K562 (cell line): ENCODE results near the gene RHOBTB3. TPM values are rescaled to one million over a fixed set of nuclear protein-coding genes. Genes with fewer than 3 reads are reported as not detected.

Experiments used
- ARID1B ChIP-seq: fragments of 450-650 bp; IDR thresholded peaks from 2 replicates; pipeline ENCODE4 v1.6.1; 2016; ENCODE audit warnings: antibody characterized with exemption, mild to moderate bottlenecking, inconsistent platforms
- ATF7 ChIP-seq: fragments of 450-650 bp; IDR thresholded peaks from 2 replicates; pipeline ENCODE4 v1.7.1; 2014; ENCODE audit warnings: mild to moderate bottlenecking, moderate library complexity
- BACH1 ChIP-seq: fragments of 200-800 bp; sonication (Bioruptor generic); IDR thresholded peaks from 2 replicates; pipeline ENCODE4 v1.6.1; 2016; ENCODE audit warnings: missing genetic modification characterization, missing compliant biosample characterization
- BRD9 ChIP-seq: fragments of 450-650 bp; IDR thresholded peaks from 2 replicates; pipeline ENCODE4 v1.6.1; 2018; ENCODE audit warnings: low read depth; ENCODE audit not compliant: partially characterized antibody
- CREM ChIP-seq: IDR thresholded peaks from 2 replicates; pipeline ENCODE4 v1.6.1; 2014; ENCODE audit warnings: antibody characterized with exemption, low read depth
- DPF2 ChIP-seq: fragments of 450-650 bp; IDR thresholded peaks from 2 replicates; pipeline ENCODE4 v1.6.1; 2016
- FOXK2 ChIP-seq, 2 experiments: fragments of 450-650 bp; IDR thresholded peaks in 1 of 2; conservative IDR thresholded peaks in 1 of 2; 2 replicates each; pipeline ENCODE4 v1.6.1; 2016; ENCODE audit warnings: low read depth in 2 of 2, mild to moderate bottlenecking in 1 of 2
- GABPB2 ChIP-seq: fragments of 250-450 bp; sonication (Bioruptor Pico); conservative IDR thresholded peaks from 2 replicates; pipeline ENCODE4 v1.5.1; 2021; ENCODE audit warnings: mild to moderate bottlenecking
- GTF2F1 ChIP-seq: IDR thresholded peaks from 2 replicates; pipeline ENCODE4 v1.6.1; 2011; ENCODE audit warnings: low read depth, low read length, improper control_type of control experiment
- JUND ChIP-seq, 2 experiments: IDR thresholded peaks; 2 replicates in 1 of 2; 3 replicates in 1 of 2; pipeline ENCODE4 v1.6.1; 2011; ENCODE audit warnings: borderline replicate concordance in 2 of 2, low read depth in 2 of 2, low read length in 2 of 2, improper control_type of control experiment in 1 of 2, missing biosample characterization in 1 of 2, missing genetic modification characterization in 1 of 2, missing genetic modification reagents in 1 of 2
- KAT2B ChIP-seq: IDR thresholded peaks from one replicate; pipeline ENCODE4 v1.6.1; 2012; ENCODE audit warnings: low read depth, mild to moderate bottlenecking, control low read depth, inconsistent platforms, low read length, moderate library complexity
- L3MBTL2 ChIP-seq: fragments of 450-650 bp; IDR thresholded peaks from 2 replicates; pipeline ENCODE4 v1.6.1; 2016; ENCODE audit warnings: mild to moderate bottlenecking, moderate library complexity
- LARP7 ChIP-seq: fragments of 450-650 bp; IDR thresholded peaks from 2 replicates; pipeline ENCODE4 v1.6.1; 2016
- MAZ ChIP-seq, 2 experiments: fragments of 450-650 bp in 1 of 2; sonication (generic) in 1 of 2; formaldehyde crosslinking; IDR thresholded peaks in 1 of 2; conservative IDR thresholded peaks in 1 of 2; 2 replicates each; pipeline versions ENCODE4 v1.4.0 to v1.5.0; 2020; ENCODE audit warnings: mild to moderate bottlenecking in 1 of 2, missing genetic modification reagents in 1 of 2
- MXI1 ChIP-seq: IDR thresholded peaks from 2 replicates; pipeline ENCODE4 v1.6.1; 2011; ENCODE audit warnings: low read depth, mild to moderate bottlenecking, improper control_type of control experiment, low read length
- MYC ChIP-seq, 2 experiments: fragments of 250-450 bp in 1 of 2; sonication (Bioruptor Pico) in 1 of 2; IDR thresholded peaks; 2 replicates each; pipeline versions ENCODE4 v1.5.1 to v1.6.1; 2012 to 2021; ENCODE audit warnings: low read depth in 2 of 2, borderline replicate concordance in 1 of 2, improper control_type of control experiment in 1 of 2, low read length in 1 of 2, mild to moderate bottlenecking in 1 of 2, moderate library complexity in 1 of 2
- NR2C2 ChIP-seq, 2 experiments: fragments of 200-800 bp in 1 of 2; sonication (Bioruptor generic) in 1 of 2; sonication (generic) in 1 of 2; formaldehyde crosslinking in 1 of 2; IDR thresholded peaks; 2 replicates each; pipeline versions ENCODE4 v1.6.1 to v1.8.0; 2016 to 2022; ENCODE audit warnings: mild to moderate bottlenecking in 1 of 2, missing compliant biosample characterization in 1 of 2, missing genetic modification characterization in 1 of 2, missing genetic modification reagents in 1 of 2
- PRPF4 ChIP-seq: fragments of 200-400 bp; formaldehyde crosslinking; IDR thresholded peaks from one replicate; pipeline ENCODE4 v1.6.1; 2017; ENCODE audit warnings: low read length, low read depth, mild to moderate bottlenecking; ENCODE audit not compliant: insufficient read depth, poor library complexity, severe bottlenecking
- RBM22 ChIP-seq: fragments of 200-400 bp; formaldehyde crosslinking; IDR thresholded peaks from 2 replicates; pipeline ENCODE4 v1.6.1; 2018; ENCODE audit warnings: low read length, low read depth; ENCODE audit not compliant: poor library complexity, severe bottlenecking
- SMAD4 ChIP-seq: fragments of 250-450 bp; sonication (Bioruptor Pico); conservative IDR thresholded peaks from 2 replicates; pipeline ENCODE4 v1.8.0; 2021; ENCODE audit warnings: inconsistent platforms, mild to moderate bottlenecking, moderate library complexity
- TBP ChIP-seq: optimal IDR thresholded peaks from 2 replicates; pipeline ENCODE3; 2011; ENCODE audit warnings: low read depth, low read length, improper control_type of control experiment
- polyA plus RNA-seq, 8 experiments: library from polyadenylated mRNA; depleted of rRNA in 4 of 8; stranded (reverse) in 5 of 8; unstranded in 3 of 8; fragments of >200 nt; fragmentation: Nextera tagmentation in 2 of 8; fragmentation: Illumina TruSeq in 1 of 8; extraction: Ambion mirVana in 2 of 8; extraction: Trizol in 1 of 8; gene quantifications; 2 replicates each; pipeline versions ENCODE4 v1.2.1 to v1.2.3, GENCODE V29; 2011 to 2014; ENCODE audit warnings: inconsistent platforms in 1 of 8, missing spikeins in 1 of 8
- total RNA-seq, 7 experiments: library from RNA; depleted of rRNA in 6 of 7; stranded (reverse); fragments of >200 nt in 6 of 7; fragmentation: Illumina TruSeq in 2 of 7; extraction: Trizol in 2 of 7; gene quantifications; 2 replicates each; pipeline versions ENCODE4 v1.2.1 to v1.2.3, GENCODE V29; 2011 to 2021; ENCODE audit warnings: low replicate concordance in 1 of 7
- TF ChIP-seq, protein P1 (sequence below): fragments of 450-650 bp; IDR thresholded peaks from 2 replicates; pipeline ENCODE4 v1.6.1; 2017; ENCODE audit warnings: antibody characterized with exemption, mild to moderate bottlenecking
- TF ChIP-seq, protein P2 (sequence below): sonication (generic); formaldehyde crosslinking; IDR thresholded peaks from 2 replicates; pipeline ENCODE4 v1.9.0; 2022; ENCODE audit warnings: mild to moderate bottlenecking, missing genetic modification reagents

Gene RHOBTB3
- total and polyA plus RNA-seq, 9 of the 15 experiments (the other 6 are each of a cell fraction or from before 2014, with no cell fraction given): 39.7 to 143 (median 115) TPM

DNA sequence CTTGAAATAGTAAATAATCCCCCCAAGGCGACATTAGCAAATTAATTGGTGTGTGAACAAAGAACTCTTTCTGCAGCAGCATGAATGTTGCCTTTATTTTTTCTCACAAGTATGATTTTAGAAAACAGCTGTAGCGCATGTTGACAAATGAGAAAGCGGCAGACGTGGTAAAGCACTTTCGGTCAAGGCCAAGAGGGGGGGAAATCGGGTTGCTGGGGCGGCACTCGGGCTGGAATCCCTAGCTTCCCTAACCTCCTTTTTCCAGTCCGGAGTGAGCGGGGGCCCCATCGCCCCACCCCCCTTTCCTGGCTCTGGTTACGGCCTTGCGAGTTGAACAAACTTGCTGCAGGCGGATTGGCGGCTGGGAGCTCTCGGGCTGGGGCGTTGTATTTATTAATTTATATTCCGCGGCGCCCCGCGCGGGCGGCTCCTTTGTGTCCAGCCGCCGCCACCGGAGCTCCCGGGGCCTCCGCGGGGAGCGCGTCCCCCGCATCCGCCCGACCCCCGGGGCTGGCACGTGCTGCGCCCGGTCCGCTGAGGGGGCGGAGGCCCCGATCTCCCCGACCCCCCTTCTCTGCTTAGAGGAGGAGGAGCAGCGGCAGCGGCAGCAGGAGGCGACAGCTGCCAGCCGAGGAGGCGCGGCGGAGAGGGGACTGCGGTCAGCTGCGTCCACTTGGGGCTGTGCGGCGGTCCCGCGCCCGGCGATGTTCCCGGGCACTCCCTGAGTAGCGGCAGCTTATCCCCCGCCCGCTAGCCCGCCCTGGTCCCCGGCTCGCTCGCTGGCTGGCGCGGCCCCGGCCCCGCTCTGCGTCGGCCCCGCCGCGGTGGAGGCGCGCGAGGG, at the start of gene RHOBTB3 (continued):
- TF ChIP-seq, protein P1, sequence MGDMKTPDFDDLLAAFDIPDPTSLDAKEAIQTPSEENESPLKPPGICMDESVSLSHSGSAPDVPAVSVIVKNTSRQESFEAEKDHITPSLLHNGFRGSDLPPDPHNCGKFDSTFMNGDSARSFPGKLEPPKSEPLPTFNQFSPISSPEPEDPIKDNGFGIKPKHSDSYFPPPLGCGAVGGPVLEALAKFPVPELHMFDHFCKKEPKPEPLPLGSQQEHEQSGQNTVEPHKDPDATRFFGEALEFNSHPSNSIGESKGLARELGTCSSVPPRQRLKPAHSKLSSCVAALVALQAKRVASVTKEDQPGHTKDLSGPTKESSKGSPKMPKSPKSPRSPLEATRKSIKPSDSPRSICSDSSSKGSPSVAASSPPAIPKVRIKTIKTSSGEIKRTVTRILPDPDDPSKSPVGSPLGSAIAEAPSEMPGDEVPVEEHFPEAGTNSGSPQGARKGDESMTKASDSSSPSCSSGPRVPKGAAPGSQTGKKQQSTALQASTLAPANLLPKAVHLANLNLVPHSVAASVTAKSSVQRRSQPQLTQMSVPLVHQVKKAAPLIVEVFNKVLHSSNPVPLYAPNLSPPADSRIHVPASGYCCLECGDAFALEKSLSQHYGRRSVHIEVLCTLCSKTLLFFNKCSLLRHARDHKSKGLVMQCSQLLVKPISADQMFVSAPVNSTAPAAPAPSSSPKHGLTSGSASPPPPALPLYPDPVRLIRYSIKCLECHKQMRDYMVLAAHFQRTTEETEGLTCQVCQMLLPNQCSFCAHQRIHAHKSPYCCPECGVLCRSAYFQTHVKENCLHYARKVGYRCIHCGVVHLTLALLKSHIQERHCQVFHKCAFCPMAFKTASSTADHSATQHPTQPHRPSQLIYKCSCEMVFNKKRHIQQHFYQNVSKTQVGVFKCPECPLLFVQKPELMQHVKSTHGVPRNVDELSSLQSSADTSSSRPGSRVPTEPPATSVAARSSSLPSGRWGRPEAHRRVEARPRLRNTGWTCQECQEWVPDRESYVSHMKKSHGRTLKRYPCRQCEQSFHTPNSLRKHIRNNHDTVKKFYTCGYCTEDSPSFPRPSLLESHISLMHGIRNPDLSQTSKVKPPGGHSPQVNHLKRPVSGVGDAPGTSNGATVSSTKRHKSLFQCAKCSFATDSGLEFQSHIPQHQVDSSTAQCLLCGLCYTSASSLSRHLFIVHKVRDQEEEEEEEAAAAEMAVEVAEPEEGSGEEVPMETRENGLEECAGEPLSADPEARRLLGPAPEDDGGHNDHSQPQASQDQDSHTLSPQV: peak; percentile 80
- TF ChIP-seq KAT2B (no peak), JUND (IDR thresholded peaks at IDR 0.05; ENCODE audit: borderline replicate concordance, low read depth, low read length) (peak; percentile 36), JUND (tag; IDR thresholded peaks at IDR 0.05; ENCODE audit: borderline replicate concordance, low read depth, low read length) (no peak; the same call in 2 of the 3 replicates), PRPF4 (peak; percentile 44), MXI1 (peak; percentile 21; the same call in 1 of the 2 replicates), ATF7 (peak; percentile 79), DPF2 (peak; percentile 45), BRD9 (peak; percentile 72), MAZ (CRISPR knock-in tag; conservative IDR thresholded peaks at IDR 0.05 in 1 of 2, IDR thresholded peaks at IDR 0.05 in 1 of 2) (peak; percentile 91 to 94), RBM22 (peak; percentile 83), FOXK2 (conservative IDR thresholded peaks at IDR 0.05 in 1 of 2, IDR thresholded peaks at IDR 0.05 in 1 of 2; ENCODE audit: low read depth in 2 of 2) (peak; percentile 97 to 98), BACH1 (tag) (0 out of 2 replicates have a peak, but pooled peaks have one; percentile 48), MYC (IDR thresholded peaks at IDR 0.05; ENCODE audit: low read depth, low read length) (peak; percentile 92), MYC (CRISPR knock-in tag; IDR thresholded peaks at IDR 0.05; ENCODE audit: borderline replicate concordance, low read depth) (no peak), NR2C2 (CRISPR knock-in tag; IDR thresholded peaks at IDR 0.05) (no peak; the same call in 1 of the 2 replicates), NR2C2 (tag; IDR thresholded peaks at IDR 0.05) (peak; percentile 8; the same call in 1 of the 2 replicates), L3MBTL2 (peak; percentile 81), TBP (peak; percentile 71), GABPB2 (CRISPR knock-in tag) (no peak), SMAD4 (CRISPR knock-in tag) (peak; percentile 96), LARP7 (no peak), CREM (peak; percentile 40), GTF2F1 (peak; percentile 60; the same call in 1 of the 2 replicates), ARID1B (0 out of 2 replicates have a peak, but pooled peaks have one; percentile 31)
- TF ChIP-seq, protein P2, sequence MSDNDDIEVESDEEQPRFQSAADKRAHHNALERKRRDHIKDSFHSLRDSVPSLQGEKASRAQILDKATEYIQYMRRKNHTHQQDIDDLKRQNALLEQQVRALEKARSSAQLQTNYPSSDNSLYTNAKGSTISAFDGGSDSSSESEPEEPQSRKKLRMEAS (CRISPR knock-in tag): peak; percentile 24; the same call in 1 of the 2 replicates
